HG03354 (cell line): ENCODE results near the gene RTN1.
A peak's percentile ranks its signal among the peaks of the same experiment; 100 is the strongest.
"Not testable (repeated sequence)": the region's sequence is repeated elsewhere in the genome, so short reads cannot be mapped to it uniquely, and the experiment has no call there.

ENCODE experiments used
- ATAC-seq: cut with Tn5 transposase; IDR thresholded peaks from one replicate; pipeline ENCODE4 v1.9.1; 2021; ENCODE audit warnings: mild to moderate bottlenecking; ENCODE audit not compliant: unreplicated experiment, poor library complexity, severe bottlenecking

The RTN1 gene

GRCh38 chr14:59646832-59647231 is 223.7 kb downstream of the RTN1 start:
- ATAC-seq, result not testable (repeated sequence)

GRCh38 chr14:59638885-59639284 is 231.7 kb downstream of the RTN1 start:
- ATAC-seq, result no peak

- ATAC-seq, result no peak
These were observed 236.0 kb downstream of the RTN1 start for GRCh38 chr14:59634617-59635016.

GRCh38 chr14:59633486-59633885 is 237.1 kb downstream of the RTN1 start:
- no peak for ATAC-seq

- peak; percentile 62 for ATAC-seq
These were observed 238.2 kb downstream of the RTN1 start for GRCh38 chr14:59632381-59632780.

- ATAC-seq, result peak; percentile 48
These were observed 239.3 kb downstream of the RTN1 start for GRCh38 chr14:59631237-59631636.

- ATAC-seq, result no peak
These were observed 240.2 kb downstream of the RTN1 start for GRCh38 chr14:59630288-59630963.

- ATAC-seq, result no peak
These were observed 240.9 kb downstream of the RTN1 start for GRCh38 chr14:59629444-59630287.

GRCh38 chr14:59627011-59627520 is 243.5 kb downstream of the RTN1 start:
- ATAC-seq, result no peak

GRCh38 chr14:59622631-59623030 is 247.9 kb downstream of the RTN1 start:
- ATAC-seq, result no peak

GRCh38 chr14:59619061-59619460 is 251.5 kb downstream of the RTN1 start:
- ATAC-seq, result no peak

- ATAC-seq, result no peak
These were observed 269.5 kb downstream of the RTN1 start for GRCh38 chr14:59601056-59601455.

GRCh38 chr14:59600211-59600945 is 270.2 kb downstream of the RTN1 start:
- no peak for ATAC-seq

- ATAC-seq, result no peak
These were observed 275.5 kb downstream of the RTN1 start for GRCh38 chr14:59595071-59595470.

GRCh38 chr14:59591641-59592370 is 278.8 kb downstream of the RTN1 start:
- no peak for ATAC-seq

GRCh38 chr14:59588101-59588500 is 282.5 kb downstream of the RTN1 start:
- ATAC-seq, result no peak

- ATAC-seq, result no peak
These were observed 284.6 kb downstream of the RTN1 start for GRCh38 chr14:59585891-59586554.

GRCh38 chr14:59583755-59584154 is 286.8 kb downstream of the RTN1 start:
- no peak for ATAC-seq

GRCh38 chr14:59582845-59583509 is 287.6 kb downstream of the RTN1 start:
- no peak for ATAC-seq
